HG03196 (cell line): ENCODE measurements around the gene CXCL17.

Experiments used
- ATAC-seq: cut with Tn5 transposase; IDR thresholded peaks from one replicate; pipeline ENCODE4 v1.9.1; 2021; ENCODE audit not compliant: unreplicated experiment

The CXCL17 gene

DNA sequence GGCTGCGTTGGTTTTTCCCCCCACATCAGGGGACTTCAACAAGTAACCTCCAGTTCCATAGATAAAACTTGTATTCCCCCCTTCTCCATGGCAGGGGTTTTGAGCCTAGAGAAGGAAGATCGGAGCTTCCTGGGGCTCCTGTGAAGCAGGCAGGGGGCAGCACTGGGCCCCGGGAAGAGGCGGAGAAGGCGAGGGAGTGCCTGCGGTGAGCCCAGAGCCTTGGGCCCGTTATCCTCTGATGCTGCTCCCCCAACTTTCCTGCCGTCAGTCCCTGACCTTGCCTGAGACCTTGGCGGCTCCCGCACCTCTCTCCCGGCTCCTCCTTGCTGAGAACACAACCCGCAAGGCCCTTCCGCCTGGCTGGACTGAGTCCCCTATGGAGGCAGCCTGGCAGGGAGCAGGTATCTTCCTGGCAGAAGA lies 18.0 kb downstream of the CXCL17 start:
- ATAC-seq, result no peak

DNA sequence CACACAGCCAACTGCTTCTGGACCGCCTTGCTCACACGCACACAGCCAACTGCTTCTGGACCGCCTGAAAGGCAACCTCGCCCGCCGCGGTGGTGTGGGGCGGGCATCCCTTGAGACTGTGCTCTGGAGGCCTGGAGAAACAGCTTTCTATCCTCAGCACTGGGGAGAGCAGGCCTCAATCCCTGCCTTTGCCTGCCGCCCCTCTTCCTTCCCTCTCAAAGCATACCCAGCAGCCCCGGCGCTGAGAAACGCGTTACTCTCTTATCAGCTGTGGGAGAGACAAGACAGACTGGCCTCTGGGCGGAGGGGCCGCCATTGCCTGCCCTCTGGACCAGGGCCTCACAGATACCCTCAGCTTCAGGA lies 18.4 kb downstream of the CXCL17 start:
- no peak for ATAC-seq

DNA sequence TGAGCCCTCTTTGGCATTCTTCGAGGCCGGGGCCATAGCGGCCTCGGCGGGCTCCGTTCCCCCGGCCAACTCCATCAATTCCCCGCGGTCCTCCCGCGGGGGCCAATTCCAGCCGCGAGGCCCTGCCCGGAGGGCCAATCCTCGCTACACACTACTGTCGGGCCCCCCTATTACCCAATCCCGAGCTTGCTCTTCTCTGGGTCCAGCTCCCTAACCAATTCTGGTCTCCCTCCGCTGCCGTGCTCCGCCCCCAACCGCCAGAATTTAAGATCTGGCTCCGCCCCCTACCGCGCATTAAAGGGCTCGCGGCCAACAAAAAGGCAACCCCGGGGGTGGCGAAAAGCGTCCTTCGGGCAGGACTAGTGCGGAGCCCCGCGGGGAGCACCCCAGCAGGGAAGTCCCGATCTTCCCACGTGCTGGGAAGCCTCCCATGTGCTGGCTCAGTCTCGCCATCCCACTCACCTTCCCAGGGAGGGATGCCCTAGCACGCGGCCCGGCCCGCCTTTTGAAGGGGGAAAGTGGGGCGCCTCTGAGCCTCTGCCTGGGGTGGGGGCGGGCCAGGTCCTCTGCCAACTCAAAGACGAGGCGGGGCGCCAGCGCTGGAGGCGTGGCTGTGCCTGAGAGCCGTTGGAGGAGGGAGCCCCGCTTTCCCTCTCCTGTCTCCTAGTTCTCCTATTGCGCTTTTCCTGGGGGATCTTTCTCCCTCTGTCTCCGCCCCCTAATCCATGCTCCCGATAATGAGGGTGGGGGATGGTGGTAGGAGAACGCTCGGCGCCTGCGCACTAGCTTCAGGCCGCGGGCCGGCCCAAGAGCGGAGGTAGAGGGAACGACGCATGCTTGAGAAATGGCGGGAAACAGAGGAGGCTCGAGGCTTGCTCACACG lies 19.0 kb downstream of the CXCL17 start:
- ATAC-seq, result peak; percentile 82

DNA sequence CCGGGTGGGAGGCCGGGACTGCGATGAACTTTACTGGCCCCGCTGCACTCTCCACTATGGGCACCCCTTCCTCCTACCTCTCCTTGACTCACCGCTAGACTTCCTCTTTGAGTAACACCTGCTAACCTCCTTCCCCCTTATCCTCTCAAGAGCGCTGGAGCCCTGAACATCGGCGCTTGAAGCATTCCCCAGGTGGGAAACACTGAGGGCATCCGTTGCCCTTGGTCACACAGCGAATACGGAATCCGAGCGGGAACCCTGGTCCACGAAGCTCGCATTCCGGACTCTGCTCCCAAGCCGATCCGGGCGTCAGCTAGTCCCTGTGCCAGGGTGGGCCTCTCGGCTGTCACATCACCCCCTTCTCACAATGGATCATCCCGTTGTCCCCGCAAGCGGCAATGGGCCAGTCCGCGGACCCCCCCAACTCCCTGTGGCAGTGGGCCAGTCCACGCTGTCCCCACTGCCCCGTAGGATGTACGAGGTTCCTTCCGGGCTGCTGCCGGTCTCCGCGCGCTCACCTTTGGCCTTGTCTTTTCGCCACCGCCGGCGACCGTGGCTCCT lies 19.8 kb downstream of the CXCL17 start:
- peak; percentile 29 for ATAC-seq

DNA sequence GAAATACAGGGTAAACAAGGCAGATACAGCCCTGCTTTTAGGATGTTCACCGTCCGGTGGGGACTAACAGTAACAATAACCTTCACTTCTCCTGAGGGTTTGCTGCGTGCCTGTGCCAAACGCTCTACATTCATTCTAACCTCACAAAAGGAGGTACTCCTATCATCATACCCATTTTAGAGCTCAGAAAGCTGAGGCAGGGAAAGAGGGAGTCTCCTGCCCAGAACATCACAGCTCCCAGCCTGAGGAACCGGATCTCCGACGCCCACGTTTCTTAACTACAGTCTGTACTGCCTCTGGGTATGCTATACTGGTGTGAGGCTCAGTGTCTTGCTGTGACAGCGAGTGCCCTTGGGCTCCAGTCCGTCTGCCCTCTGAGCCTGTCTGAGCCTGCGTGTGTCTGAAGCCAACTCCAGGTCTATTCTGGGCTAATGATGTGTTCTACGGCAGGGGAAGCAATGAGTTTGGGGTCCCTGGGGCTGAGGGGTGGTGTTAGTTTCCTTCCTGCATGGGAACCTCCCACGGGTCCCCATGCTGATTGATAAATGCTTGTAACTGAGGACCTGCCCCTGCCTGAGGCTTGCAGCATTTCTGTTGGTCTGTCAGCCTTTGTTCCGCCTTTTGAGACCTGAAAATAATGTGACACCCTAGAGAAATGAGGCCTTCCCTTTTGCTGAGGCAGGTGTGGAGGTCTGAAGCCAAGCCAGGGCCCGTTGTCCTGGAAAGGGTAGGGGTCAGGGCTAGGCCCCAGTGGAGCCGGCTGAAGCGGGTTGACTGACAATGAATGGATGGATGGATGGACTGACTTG lies 20.4 kb downstream of the CXCL17 start:
- ATAC-seq, result peak; percentile 14

DNA sequence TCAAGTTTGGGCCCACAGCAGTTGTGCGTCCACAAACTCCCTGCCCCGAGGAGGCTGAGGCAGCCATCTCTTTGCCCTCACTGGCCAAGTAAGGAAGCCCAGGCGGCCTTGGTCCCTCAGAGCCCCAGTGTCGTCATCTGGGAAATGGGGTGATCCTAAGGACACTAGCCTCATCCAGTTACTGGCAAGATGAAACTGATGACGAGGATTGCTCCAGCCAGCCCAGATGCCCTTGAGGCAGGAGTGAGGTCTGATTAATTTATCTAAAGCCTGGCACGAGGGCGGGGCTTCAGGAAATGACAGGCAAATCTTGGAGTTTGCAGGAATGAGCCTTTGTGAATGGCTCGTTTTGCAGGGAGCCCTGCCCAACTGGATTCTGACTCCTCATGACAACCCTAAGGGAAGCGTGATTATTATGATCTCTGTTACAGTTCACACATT lies 21.1 kb downstream of the CXCL17 start:
- no peak for ATAC-seq

DNA sequence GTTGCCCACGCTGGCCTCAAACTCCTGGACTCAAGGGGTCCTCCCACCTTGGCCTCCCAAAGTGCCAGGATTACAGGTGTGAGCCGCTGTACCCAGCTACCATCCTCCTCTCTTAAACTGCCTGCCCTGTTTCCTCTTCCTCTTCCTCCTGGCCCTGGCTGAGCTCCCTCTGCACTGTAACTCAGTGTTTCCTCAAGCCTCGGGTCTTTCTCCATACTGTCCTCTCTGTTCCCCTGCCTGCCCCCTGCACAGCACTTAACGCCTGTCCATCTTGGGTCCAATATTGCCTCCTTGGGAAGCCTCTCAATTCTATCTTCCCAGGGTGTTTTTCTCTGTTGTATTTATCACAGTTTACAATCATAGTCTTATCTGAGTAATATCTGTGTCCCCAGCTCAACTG lies 21.6 kb downstream of the CXCL17 start:
- no peak for ATAC-seq

DNA sequence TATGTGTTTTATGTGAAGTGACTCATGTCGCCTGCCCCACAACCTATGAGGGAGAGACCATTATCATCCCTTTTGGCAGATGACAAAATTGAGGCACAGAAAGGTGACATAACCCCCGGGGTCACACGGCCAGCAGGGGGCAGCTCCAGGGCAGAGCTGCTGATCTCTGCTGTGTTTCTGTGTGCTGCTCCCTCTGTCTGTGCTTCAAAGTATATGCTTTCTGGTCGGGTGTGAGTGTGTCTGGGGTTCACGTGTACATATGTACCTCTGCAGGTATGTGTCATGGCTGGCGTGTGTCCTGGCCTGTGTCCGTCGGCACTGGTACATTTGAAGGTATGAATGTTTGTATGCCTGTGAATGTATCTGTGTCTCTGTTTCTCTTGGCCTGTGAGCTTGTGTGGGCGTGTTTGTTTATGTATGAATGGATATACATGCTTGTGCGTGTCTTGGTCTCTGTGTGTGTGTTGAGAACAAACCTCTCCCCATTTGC lies 22.6 kb downstream of the CXCL17 start:
- ATAC-seq, result no peak

DNA sequence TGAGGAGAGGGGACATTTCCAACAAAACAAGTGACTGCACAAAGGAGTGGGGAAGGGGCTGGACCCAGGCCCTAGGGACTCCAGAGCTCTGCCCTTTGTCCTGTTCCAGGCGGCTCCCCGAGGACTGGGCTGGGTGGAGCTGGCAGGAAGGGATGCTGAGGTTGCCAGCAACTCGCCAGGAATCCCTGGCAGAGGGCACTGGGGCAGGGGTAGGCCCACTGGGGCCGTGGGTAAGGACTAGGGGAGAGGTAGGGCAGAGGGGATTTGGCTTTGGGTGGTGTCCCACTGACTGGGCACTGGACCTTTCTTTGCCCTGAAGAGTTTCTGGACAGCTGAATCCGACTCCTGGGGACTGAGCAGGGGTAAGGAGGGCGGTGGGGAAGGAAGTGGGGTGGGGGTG lies 23.4 kb downstream of the CXCL17 start:
- ATAC-seq, result no peak

DNA sequence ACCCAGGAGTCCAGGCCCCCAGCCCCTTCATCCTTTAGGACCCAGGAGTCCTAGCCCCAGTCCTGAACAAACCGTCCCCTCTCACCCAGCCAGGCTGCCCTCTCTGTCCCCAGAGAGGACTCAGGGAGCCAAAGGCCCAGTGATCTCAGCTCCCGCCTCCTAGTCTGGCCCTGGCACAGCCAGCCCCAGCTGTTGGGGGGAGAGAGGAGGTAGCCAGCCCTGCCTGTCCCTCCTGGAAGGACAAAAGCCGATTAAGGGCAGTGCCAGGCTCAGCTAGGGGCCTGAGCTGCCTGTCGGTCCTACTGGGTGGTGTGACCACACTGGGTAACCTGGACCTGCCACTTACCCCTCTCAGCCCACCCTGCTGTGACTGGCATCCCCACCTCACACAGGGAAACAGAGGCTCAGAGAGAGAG lies 30.1 kb downstream of the CXCL17 start:
- no peak for ATAC-seq

DNA sequence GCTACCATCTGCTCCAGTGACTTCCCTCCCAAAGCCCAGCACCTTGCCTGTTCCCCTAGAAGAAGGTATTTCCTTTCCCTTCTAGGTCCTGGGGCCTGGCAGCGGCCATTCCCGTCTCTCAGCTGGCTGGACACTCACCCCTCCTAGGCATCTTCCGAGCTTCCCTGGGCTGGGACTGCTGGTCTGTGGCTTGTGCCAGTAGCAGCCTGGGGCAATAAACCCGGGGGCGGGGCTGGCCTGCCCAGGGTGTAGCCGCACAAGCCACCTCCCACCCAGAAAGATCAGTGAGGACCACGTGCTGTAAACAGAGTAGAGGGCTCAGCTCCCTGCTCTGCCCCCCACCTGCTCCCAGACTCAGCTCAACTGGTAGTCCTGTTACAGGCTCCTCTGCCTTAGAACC lies 30.5 kb downstream of the CXCL17 start:
- ATAC-seq, result no peak

DNA sequence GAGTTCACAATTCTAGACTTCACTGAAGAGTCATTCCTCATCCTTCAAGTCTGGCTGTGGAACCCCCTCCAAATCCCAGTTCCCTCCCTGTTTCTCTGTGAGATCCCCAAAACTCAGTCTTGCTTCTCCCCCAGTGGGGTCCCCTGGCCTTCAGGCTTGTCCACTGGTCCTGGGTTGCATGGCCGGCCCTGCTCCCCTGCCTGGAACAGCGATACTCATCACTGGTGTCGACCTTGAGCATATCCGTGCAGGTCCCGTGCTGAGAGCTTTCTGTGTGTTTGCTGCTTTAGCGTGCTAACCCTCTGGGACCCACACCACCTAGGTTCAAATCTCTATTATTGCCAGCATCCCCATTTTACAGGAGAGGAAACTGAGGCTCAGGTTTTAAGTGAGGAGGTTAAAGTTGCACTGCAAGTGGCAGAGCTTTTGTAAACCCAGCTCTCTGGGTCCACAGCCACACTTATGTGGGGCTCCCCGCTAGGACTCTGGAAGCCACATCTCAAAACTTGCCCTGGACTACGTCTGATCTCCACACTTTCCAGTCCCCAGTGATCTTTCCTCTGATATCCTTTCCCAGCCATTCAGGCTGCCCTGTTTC lies 31.1 kb downstream of the CXCL17 start:
- ATAC-seq, result no peak

DNA sequence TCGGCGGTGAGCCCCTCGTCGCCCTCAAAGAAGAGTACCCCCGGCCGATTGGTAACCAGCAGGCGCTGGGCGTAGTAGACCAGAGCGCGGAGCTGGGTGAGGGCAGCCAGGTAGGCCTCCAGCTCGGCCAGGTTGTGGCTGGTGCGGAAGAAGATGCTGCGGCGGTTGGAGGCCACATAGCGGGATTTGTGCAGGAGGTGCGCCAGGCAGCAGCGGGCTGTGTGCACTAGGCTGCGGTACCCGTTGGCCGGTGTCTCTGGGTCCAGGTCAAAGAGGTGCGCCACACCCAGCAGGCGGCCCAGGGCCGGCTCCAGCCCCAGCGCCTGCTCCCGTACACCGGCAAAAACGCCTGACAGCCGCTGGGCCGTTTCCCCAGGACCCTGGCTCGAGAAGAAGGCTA lies 32.4 kb downstream of the CXCL17 start:
- ATAC-seq, result no peak

DNA sequence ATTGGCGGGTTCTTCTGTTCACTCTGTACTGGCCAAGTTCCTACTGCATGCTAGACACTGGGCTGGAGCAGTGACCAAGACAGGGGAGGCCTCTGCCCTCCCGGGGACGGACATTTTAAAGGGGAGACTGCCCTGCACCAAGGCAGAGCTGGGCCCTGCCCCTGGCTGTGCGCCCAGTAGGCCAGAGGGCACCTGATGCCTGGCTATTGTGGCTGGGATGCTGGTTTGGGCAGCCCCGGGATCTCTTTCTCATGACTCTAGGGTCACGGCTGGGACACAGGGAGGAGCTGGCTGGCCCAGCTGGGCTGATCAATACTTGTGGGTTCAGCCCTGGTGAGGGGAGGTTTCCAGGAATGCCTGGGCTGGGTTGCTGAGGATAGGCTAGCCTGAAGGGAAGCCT lies 33.3 kb downstream of the CXCL17 start:
- ATAC-seq, result no peak

DNA sequence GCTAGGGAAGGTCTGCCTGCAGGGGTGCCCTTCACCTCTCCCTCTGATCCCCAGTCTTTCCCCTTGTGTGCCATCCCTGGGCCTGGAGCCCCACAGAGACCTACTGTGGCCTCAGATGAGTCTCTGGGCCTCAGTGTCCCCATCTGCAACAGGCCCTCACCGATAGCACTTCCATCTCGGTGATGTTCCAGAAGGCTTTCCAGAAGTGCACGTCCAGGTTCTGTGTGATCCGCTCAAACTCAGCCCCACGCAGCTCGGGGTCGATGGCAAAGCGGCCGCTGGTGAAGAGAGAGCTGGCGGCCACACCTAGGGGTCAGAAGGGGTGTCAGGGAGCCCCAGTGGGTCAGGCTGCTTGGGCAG lies 35.0 kb downstream of the CXCL17 start:
- no peak for ATAC-seq

DNA sequence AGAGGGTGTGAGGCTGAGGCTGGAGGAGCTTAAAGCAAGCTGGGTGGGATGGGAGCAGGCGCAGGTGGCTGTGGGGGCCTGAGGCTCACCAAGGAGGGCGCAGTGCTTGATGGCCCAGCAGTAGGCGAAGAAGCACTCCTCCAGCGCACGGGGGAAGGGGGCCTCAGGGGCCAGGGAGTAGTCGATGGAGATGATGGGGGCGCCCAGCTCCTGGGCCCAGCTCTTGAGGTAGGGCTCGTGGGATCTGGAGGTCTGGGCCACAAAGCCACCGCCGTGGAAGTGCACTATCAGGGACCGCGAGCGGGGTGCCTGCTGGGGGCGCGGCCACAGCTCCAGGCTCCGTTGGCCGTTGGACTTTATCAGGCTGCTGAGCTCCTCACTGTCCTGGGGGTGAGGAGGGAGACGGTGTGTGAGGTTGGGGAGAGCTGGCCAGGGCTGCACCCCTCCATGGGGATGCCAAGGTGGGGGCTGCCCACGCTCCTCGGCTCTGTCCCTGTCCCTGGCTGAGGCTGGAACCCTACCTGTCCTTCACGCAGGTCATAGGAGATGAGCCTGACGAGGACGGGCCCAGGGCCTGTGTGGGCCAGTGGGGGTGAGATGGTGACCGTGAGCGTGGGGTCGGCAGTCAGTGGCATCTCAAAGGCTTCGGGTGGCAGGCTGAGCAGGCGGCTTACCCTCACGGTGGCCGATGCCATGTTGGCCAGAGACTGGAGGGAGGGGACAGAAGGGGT lies 35.5 kb downstream of the CXCL17 start:
- no peak for ATAC-seq

DNA sequence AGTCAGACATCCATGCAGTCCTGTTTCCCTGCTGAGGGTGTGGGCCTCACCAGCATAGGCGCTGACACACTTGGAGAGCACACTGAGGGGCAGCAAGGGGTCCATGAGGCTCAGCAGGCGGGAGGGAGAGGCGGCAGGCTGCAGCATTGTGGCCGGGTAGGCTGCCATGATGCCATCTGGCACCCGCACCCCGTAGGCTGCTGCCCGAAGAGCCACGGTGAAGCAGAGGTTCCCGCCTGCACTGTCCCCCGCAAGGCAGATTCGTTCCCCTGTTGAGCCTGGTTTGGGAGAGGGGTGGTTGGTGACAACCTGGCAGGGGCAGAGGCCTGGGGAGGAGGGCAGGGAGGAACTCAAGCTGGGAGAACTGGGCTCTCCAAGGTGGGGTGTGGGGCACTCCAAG lies 36.6 kb downstream of the CXCL17 start:
- ATAC-seq, result no peak

DNA sequence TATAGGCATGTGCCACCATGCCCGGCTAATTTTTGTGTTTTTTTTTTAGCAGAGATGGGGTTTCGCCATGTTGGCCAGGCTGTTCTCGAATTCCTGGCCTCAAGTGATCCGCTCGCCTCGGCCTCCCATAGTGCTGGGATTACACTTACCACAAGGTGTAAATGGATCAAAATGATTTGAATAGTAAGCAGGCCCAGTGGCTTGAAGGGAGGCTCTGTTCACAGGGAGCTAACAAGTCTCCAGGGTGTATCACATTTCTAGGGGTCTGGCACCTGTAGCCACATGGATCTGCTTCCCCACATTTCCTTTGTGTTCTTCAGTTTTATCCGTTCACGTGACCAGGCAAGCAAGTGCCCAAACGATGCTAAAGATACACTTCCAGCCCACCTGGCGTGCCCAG lies 39.2 kb downstream of the CXCL17 start:
- no peak for ATAC-seq

DNA sequence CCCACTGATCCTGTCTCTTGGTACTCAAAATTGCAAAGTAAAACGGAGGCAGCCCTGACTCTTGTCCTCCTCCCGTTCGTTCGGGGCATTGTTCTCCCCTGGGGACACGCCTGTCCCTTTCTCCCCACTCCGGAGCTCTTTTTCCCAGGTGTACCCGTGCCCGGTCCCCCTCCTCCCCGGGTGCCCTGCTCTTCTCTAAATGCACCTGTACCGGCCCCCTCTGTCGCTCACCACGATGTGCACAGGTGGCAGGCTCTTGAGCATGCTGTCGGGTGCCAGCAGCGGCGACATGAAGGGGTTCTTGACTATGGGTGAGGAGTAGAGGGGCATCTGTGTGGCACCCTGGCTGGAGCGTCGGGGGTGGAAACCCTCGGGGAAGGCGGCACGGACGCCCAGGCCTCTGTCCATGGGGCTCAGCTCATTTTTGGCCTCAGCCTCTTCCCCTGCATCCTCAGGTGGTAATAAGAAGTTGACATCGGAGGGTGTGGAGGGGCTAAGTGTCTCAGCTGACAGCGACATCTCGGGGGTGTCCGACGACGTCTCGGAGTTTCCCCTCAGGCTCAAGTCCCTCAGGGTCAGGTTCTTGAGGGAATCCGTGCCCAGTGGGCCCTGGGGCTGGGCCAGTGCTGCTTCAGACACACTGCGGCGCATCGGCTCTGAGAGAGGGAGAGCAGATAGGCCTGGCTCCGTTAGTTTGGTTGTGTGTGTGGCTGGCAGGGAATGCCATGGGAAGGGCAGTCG lies 40.2 kb downstream of the CXCL17 start:
- ATAC-seq, result no peak
